NT2/D1 (cell line): ENCODE results near the gene GLI1.

Experiments
- SUZ12 ChIP-seq: IDR thresholded peaks from 2 replicates; pipeline ENCODE4 v1.6.1; 2011; ENCODE audit not compliant: insufficient read length, insufficient read depth; ENCODE audit errors: extremely low read depth
- YY1 ChIP-seq: IDR thresholded peaks from 2 replicates; pipeline ENCODE4 v1.6.1; 2011; ENCODE audit not compliant: insufficient read length, insufficient read depth

- no peak for TF ChIP-seq YY1
- TF ChIP-seq SUZ12 = no peak
These were observed 52.2 kb downstream of the GLI1 start for GRCh38 chr12:57511588-57512325.
